ENCODE results near the gene BSG. TPM values are rescaled to one million over a fixed set of nuclear protein-coding genes. Genes with fewer than 3 reads are reported as not detected.

Gene BSG
- total RNA-seq, result 212 and 215 TPM in 2 replicates

DNA sequence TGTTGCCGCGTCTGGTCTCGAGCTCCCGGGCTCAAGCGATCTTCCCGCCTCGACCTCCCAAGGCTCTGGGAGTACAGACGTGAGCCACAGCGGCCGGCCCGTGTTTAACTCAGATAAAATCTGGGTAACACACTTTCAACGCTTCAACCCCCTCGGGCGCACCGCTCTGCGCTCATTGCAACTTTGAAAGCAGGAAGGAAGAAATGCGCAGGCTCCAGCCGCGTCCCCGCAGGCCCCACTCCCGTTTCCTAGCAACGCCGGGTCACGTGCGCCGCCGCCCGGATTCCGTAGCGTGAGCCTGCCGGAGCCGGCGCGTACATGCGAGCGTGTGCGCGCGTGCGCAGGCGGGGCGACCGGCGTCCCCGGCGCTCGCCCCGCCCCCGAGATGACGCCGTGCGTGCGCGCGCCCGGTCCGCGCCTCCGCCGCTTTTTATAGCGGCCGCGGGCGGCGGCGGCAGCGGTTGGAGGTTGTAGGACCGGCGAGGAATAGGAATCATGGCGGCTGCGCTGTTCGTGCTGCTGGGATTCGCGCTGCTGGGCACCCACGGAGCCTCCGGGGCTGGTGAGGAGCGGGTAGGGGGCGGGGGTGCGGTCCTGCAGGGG, at the start of gene BSG:
Gene BSG (plus strand): TSS at position 457 of the 603 bp plus-strand sequence. CDS start 39 bp downstream, at position 496.

GRCh38 chr19:531753-532560, 40.4 kb upstream of the BSG start, which contains the start of gene CDC34:
Gene CDC34 (plus strand): TSS chr19:531760. CDS start chr19:531932, 172 bp downstream.

GRCh38 chr19:543910-544608, 28.3 kb upstream of the BSG start, which contains the start of gene GZMM:
Gene GZMM (plus strand): TSS chr19:544053. CDS start chr19:544072, 19 bp downstream.

GRCh38 chr19:589693-590395, 17.4 kb downstream of the BSG start, which contains the start of gene HCN2:
Gene HCN2 (plus strand): TSS chr19:589881. CDS start chr19:589946, 65 bp downstream.

Other genes with a start within 250 kb of the BSG start
- gene MIER2, start 227.8 kb upstream of the BSG start, total RNA-seq, result 10.1 and 10.2 TPM in 2 replicates
- 2.9 and 10.2 TPM in 2 replicates for gene C2CD4C, start 163.4 kb upstream of the BSG start, total RNA-seq
- 9.3 and 22.0 TPM in 2 replicates for gene SHC2, start 111.6 kb upstream of the BSG start, total RNA-seq
- gene MADCAM1, start 76.1 kb upstream of the BSG start, total RNA-seq, result not detected in 2 replicates
- gene TPGS1, start 65.1 kb upstream of the BSG start, total RNA-seq, result 30.7 and 35.0 TPM in 2 replicates
- gene CDC34, start 40.8 kb upstream of the BSG start, total RNA-seq, result 72.5 and 76.9 TPM in 2 replicates
- not detected in 2 replicates for gene GZMM, start 28.5 kb upstream of the BSG start, total RNA-seq
- 0.43 and 0.65 TPM in 2 replicates for gene HCN2, start 17.3 kb downstream of the BSG start, total RNA-seq
- 17.1 and 22.3 TPM in 2 replicates for gene POLRMT, start 60.9 kb downstream of the BSG start, total RNA-seq
- gene FGF22, start 67.3 kb downstream of the BSG start, total RNA-seq, result 0.09 and 0.11 TPM in 2 replicates
- 14.2 and 25.0 TPM in 2 replicates for gene RNF126, start 90.6 kb downstream of the BSG start, total RNA-seq
- 3.4 and 5.9 TPM in 2 replicates for gene FSTL3, start 103.8 kb downstream of the BSG start, total RNA-seq
- not detected in 2 replicates for gene PRSS57, start 122.9 kb downstream of the BSG start, total RNA-seq
- 28.6 and 34.0 TPM in 2 replicates for gene PALM, start 136.3 kb downstream of the BSG start, total RNA-seq
- under 0.01 TPM in 1 of 2 replicates, not detected in the other for gene MISP, start 178.5 kb downstream of the BSG start, total RNA-seq
- 118 and 139 TPM in 2 replicates for gene PTBP1, start 224.9 kb downstream of the BSG start, total RNA-seq
- under 0.01 TPM in 2 replicates for gene PLPPR3, start 249.4 kb downstream of the BSG start, total RNA-seq

Data from dermis lymphatic vessel endothelial cell (primary cell).